Caco-2 (cell line): ENCODE measurements around the gene ITSN2. TPM values are rescaled to one million over a fixed set of nuclear protein-coding genes. Genes with fewer than 3 reads are reported as not detected.
A peak's percentile ranks its signal among the peaks of the same experiment; 100 is the strongest.
"Not testable (repeated sequence)": the region's sequence is repeated elsewhere in the genome, so short reads cannot be mapped to it uniquely, and the experiment has no call there.

ENCODE experiments used
- Bru-seq: library from RNA; stranded (reverse); fragments of 400-500 nt; gene quantifications from one replicate; lab custom pipeline; 2021; lab: Mats Ljungman, UMichigan
- BruChase-seq, 2 experiments: library from RNA; stranded (reverse); fragments of 400-500 nt; gene quantifications; one replicate each; lab custom pipeline; 2021; lab: Mats Ljungman, UMichigan
- BruUV-seq: library from RNA; stranded (reverse); fragments of 400-500 nt; replicated peaks from 2 replicates; lab custom pipeline; 2021; lab: Mats Ljungman, UMichigan
- CTCF ChIA-PET: fragments of 300-600 bp; sonication (Branson Sonifier 250); formaldehyde crosslinking; loops from one replicate; lab custom pipeline; 2022; ENCODE audit warnings: antibody characterized with exemption; lab: Charles Lee
- POLR2A ChIA-PET: fragments of 300-600 bp; sonication (Branson Sonifier 250); formaldehyde crosslinking; loops from one replicate; lab custom pipeline; 2022; ENCODE audit warnings: antibody characterized with exemption; lab: Charles Lee
- DNase-seq, 2 experiments: peaks; one replicate each; pipeline versions ENCODE4 v3.0.0 to v3.0.0-alpha.2; 2020 to 2022
- H3K27me3 ChIP-seq: replicated peaks from 2 replicates; pipeline ENCODE4 v1.6.0; 2011; ENCODE audit warnings: low read length; ENCODE audit not compliant: control insufficient read depth, insufficient read depth
- H3K36me3 ChIP-seq: 2 replicates; pipeline ENCODE4 v1.5.1; 2011; ENCODE audit warnings: low read length; ENCODE audit not compliant: control insufficient read depth, insufficient read depth
- H3K4me1 ChIP-seq: fragments of 250-450 bp; sonication (Bioruptor Pico); 2 replicates; pipeline ENCODE4 v1.5.1; 2020; ENCODE audit warnings: mild to moderate bottlenecking
- H3K4me3 ChIP-seq: 2 replicates; pipeline ENCODE4 v1.5.1; 2011; ENCODE audit warnings: low read depth, mild to moderate bottlenecking, control low read depth, low read length
- H3K9me3 ChIP-seq: fragments of 250-450 bp; sonication (Bioruptor Pico); 2 replicates; pipeline ENCODE4 v1.5.1; 2020; ENCODE audit warnings: mild to moderate bottlenecking, moderate library complexity
- H3K27ac Mint-ChIP-seq: one replicate; pipeline ENCODE4 v1.8.0; 2022; ENCODE audit warnings: mixed read lengths; ENCODE audit not compliant: unreplicated experiment
- H3K27me3 Mint-ChIP-seq: one replicate; pipeline ENCODE4 v1.8.0; 2022; ENCODE audit warnings: mixed read lengths; ENCODE audit not compliant: insufficient read depth, unreplicated experiment
- H3K36me3 Mint-ChIP-seq: one replicate; pipeline ENCODE4 v1.8.0; 2022; ENCODE audit warnings: mild to moderate bottlenecking, mixed read lengths; ENCODE audit not compliant: insufficient read depth, unreplicated experiment
- H3K4me1 Mint-ChIP-seq: one replicate; pipeline ENCODE4 v1.8.0; 2022; ENCODE audit warnings: low read depth, mixed read lengths; ENCODE audit not compliant: unreplicated experiment
- H3K4me3 Mint-ChIP-seq: one replicate; pipeline ENCODE4 v1.8.0; 2022; ENCODE audit warnings: mild to moderate bottlenecking, moderate library complexity, mixed read lengths; ENCODE audit not compliant: unreplicated experiment
- H3K9me3 Mint-ChIP-seq: one replicate; pipeline ENCODE4 v1.8.0; 2022; ENCODE audit warnings: mixed read lengths; ENCODE audit not compliant: unreplicated experiment
- CTCF ChIP-seq, 2 experiments: fragments of 200-600 bp in 1 of 2; IDR thresholded peaks; 1 replicate in 1 of 2; 2 replicates in 1 of 2; pipeline versions ENCODE4 v1.5.1 to v1.8.0; 2011 to 2022; ENCODE audit warnings: antibody characterized with exemption in 1 of 2, control low read depth in 1 of 2, inconsistent platforms in 1 of 2, low read depth in 1 of 2, low read length in 1 of 2, mild to moderate bottlenecking in 1 of 2, moderate library complexity in 1 of 2; ENCODE audit not compliant: insufficient read depth in 1 of 2, severe bottlenecking in 1 of 2, unreplicated experiment in 1 of 2
- intact Hi-C: fragments of 100-400 bp; cut with micrococcal nuclease; formaldehyde crosslinking; loops from one replicate; pipeline ENCODE4 v1.10.0; 2022; ENCODE audit not compliant: unreplicated experiment
- long read RNA-seq: library from polyadenylated mRNA; stranded (forward); transcript quantifications from one replicate; pipeline ENCODE4 v2.0.0, GENCODE V29; 2022
- total RNA-seq: library from RNA; stranded (reverse); gene quantifications from 2 replicates; pipeline ENCODE4 v1.2.3, GENCODE V29; 2022

Gene ITSN2
- 42.8 and 49.4 TPM in 2 replicates for total RNA-seq
- percentile 79 among the genes with signal in this experiment for Bru-seq, nascent RNA
- BruChase-seq, experiment 1, labeled RNA remaining after a 2-hour chase, result percentile 76 among the genes with signal in this experiment
- BruChase-seq, experiment 2, labeled RNA remaining after a 6-hour chase, result percentile 80 among the genes with signal in this experiment
- long read RNA-seq, full-length matches to known transcripts, result 6 of 27 reads
- long read RNA-seq, partial matches to known transcripts, result 6 of 27 reads
- long read RNA-seq, other reads (novel, unspliced or antisense), result 15 of 27 reads

GRCh38 chr2:24360050-24360962 is at the start of gene ITSN2:
Gene ITSN2, minus strand, starts transcription at chr2:24360536. Its CDS starts 32,454 bp downstream, at chr2:24328082.
- no peaks in the 10 kb centered on the region for H3K27me3 ChIP-seq
- TF ChIP-seq CTCF (IDR thresholded peaks at IDR 0.05; ENCODE audit: insufficient read depth in 1 of 2, low read depth in 1 of 2, low read length in 1 of 2, severe bottlenecking in 1 of 2, unreplicated experiment in 1 of 2), result no peak
- Mint-ChIP-seq H3K9me3 (no peaks in the 10 kb centered on the region), H3K36me3 (no peaks in the 10 kb centered on the region), H3K27ac (peak within 1 kb of the TSS; percentile 68), H3K4me1 (peaks cover 33% of the 10 kb centered on the region), H3K27me3 (no peaks in the 10 kb centered on the region), H3K4me3 (peak within 1 kb of the TSS; percentile 78)
- H3K4me1 ChIP-seq, result peaks cover 41% of the 10 kb centered on the region
- H3K36me3 ChIP-seq, result no peaks in the 10 kb centered on the region
- ChIA-PET CTCF (no interaction called here), POLR2A (interaction anchor here (0.6 kb wide), 1 partner anchor 586 kb away, joined by 4 read pairs; no protein-coding TSS in a partner anchor)
- peak within 1 kb of the TSS; percentile 90 for H3K4me3 ChIP-seq
- BruUV-seq, result no TSS peak
- no peaks in the 10 kb centered on the region for H3K9me3 ChIP-seq
- intact Hi-C loops, result loop anchor here (5.0 to 10.0 kb wide), 2 partner anchors 133 to 436 kb away; partner anchors contain the start of gene ATAD2B
- peak; percentile 81 to 88 for DNase-seq

GRCh38 chr2:24409171-24409570 is 48.8 kb upstream of the ITSN2 start:
- Mint-ChIP-seq H3K4me1 (no peaks in the 10 kb centered on the region), H3K36me3 (no peaks in the 10 kb centered on the region), H3K4me3 (no peak overlapping the region), H3K27ac (no peak overlapping the region), H3K27me3 (no peaks in the 10 kb centered on the region), H3K9me3 (no peaks in the 10 kb centered on the region)
- BruUV-seq, result no TSS peak
- DNase-seq, result no peak
- Histone ChIP-seq H3K4me1 (no peaks in the 10 kb centered on the region), H3K27me3 (no peaks in the 10 kb centered on the region), H3K4me3 (no peak overlapping the region), H3K36me3 (no peaks in the 10 kb centered on the region), H3K9me3 (no peaks in the 10 kb centered on the region)
- intact Hi-C loops, result no loop called here
- ChIA-PET POLR2A (no interaction called here), CTCF (interaction anchor here (0.6 to 3.5 kb wide), 3 partner anchors 9 to 419 kb away, joined by 3 to 37 read pairs (median 8); no protein-coding TSS in a partner anchor)
- no peak for TF ChIP-seq CTCF (IDR thresholded peaks at IDR 0.05; ENCODE audit: insufficient read depth in 1 of 2, low read depth in 1 of 2, low read length in 1 of 2, severe bottlenecking in 1 of 2, unreplicated experiment in 1 of 2)

- H3K9me3 ChIP-seq, H3K4me3 ChIP-seq, H3K36me3 ChIP-seq, BruUV-seq, H3K4me1 ChIP-seq, H3K4me1 Mint-ChIP-seq, H3K4me3 Mint-ChIP-seq, H3K9me3 Mint-ChIP-seq, H3K27me3 Mint-ChIP-seq, H3K36me3 Mint-ChIP-seq, H3K27ac Mint-ChIP-seq, H3K27me3 ChIP-seq, intact Hi-C loops, DNase-seq, POLR2A ChIA-PET: not testable (repeated sequence)
- CTCF ChIA-PET, result interaction anchor here (3.5 kb wide), 1 partner anchor 420 kb away, joined by 37 read pairs; no protein-coding TSS in a partner anchor
Measured at GRCh38 chr2:24408704-24409103, 48.4 kb upstream of the ITSN2 start.
